GM04504 (cell line): Measurements from ENCODE around the gene PTPRG.
A peak's percentile ranks its signal among the peaks of the same experiment; 100 is the strongest.

ENCODE experiments used
- DNase-seq: peaks from one replicate; pipeline ENCODE4 v3.0.0-alpha.2; 2012; ENCODE audit warnings: low read depth

PTPRG gene

GRCh38 chr3:62237286-62237948 is 676.0 kb downstream of the PTPRG start:
- DNase-seq = no peak

DNA sequence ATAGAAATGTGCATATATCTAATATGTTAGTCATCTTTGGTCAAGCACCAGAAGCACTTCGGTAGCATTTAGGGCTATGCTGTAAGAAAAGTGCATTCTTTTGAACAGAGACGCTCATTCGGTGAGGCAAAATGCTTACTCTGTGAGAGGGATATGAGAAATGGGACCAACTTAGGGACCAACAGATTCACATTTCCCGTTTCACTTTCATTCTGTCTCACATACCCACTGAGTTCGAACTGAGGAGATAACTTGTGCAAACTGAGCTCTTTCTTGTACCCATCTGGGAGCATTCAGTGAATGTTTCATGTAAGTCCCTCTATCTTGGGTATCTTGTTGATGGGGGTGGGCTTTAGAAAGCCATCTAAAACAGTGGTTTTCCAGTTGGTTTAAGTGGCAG is 676.6 kb downstream of the PTPRG start:
- DNase-seq = no peak

DNA sequence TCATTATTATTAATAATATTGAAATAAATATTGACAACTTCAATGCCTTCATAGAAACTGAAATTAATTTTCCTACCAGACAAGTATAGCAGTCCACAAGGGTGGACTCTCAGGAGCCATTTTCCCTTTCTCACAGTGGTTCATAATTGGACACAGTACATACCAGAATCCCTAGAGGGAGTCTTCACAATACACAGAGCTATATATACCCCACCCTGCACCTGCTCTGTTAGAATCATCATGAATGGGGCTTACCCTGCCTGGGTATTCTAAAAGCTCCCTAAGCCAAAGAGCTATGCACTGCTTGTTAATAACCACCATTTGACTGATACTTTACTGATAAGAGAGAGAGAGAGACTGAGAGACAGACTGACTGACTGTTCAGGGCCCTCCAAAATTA is 677.1 kb downstream of the PTPRG start:
- DNase-seq = no peak

GRCh38 chr3:62241279-62241678 is 679.9 kb downstream of the PTPRG start:
- DNase-seq = no peak

DNA sequence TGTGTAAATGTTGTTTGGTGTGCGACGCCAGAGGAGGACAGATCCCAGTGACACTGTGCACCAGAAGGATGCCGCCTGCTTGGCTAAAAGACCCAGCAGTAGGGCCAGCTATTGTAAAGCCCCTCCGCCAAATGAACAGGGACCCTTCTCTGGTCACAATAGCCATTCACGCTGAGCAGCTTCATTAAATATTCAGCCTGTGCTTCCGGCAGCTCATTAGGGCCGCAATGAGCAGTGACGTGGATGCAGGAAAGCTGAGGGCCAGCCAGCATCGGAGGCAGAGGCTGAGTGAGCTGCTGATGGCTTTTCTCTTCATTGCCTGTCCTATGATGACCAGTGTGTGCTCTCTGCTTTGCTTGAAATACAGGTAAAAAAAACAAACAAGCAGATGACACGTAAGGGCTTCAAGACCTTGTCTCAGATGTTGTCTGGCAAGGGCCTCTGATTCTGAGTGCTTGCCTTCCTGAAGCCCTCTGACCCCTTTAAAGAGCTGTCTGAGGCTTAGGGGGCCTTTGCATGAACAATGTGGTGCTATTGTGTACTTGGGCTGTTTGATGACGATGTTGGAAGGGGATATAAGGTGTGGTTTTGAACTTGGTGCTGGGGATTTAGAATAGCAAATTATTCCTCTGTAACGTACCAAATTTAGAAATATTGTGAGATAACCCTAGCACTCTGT is 681.6 kb downstream of the PTPRG start:
- no peak for DNase-seq

DNA sequence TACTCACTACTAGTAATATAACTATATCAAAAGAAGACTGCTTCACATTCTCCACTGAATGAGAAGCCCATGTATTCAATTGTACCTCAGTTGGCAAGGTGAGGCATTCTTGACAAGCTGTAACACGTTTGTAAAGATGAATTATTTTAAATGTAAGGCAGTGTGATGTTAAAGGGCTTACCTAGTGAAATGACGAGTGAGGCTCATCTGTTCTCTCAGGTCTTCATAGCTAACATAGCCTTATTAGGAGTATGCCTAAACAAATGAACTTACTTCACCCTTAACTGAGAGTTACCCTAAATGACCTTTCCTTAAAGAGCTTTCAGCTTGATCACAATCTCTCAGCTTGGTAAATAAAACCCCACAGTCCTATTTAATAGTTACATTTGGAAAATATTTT is 684.7 kb downstream of the PTPRG start:
- no peak for DNase-seq

DNA sequence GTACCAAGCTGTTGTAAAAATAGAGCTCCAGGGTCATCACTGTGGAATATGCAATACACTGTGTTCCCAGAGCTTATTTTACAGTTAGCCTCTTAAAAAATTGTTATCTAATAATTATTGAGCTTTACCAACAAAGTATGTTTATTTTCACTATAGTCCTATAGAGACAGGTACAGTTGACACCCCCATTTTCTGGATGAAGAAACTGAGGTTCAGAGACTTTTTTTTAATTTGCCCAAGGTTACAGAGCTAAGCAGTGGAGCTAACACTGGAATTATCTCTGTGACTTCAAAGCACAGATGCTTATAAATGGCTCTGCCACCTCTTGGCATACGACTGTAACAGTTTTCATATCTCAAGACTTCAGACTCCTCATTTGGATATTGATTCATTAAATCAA is 685.6 kb downstream of the PTPRG start:
- no peak for DNase-seq

DNA sequence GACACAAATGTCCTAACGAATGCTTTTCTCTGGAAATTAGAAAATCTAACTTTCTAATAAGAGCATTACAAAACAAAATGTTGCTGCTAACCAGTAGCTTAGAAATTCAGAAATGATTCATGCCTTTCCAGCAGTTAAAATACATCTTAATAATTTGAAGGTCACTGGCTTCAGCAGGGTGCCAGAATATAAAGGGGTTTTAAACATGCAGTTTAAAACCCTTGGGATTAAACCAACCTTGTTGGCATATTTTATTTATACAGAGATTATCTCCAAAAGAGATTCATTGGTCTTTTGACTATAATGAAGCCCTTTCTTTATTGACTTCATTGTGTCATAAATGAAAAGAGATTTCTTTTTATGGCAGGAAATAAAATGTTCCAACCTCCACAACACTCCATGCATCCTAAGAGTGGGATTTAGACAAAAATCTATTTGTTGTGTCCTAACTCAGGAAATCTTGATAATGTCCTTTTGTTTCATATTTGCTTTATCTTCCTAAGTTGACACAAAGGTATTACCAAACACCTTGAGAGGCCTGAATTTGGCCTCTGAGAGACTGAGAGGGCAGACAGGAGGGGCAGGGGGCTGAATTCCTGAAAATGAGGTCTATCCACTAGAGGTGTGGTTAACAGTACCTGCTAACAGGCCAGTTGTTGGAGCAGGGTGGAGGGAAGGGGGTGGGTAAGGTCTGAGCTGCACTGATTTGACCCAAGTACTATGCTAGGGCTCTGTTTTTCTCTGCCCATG is 687.5 kb downstream of the PTPRG start:
- DNase-seq = no peak

DNA sequence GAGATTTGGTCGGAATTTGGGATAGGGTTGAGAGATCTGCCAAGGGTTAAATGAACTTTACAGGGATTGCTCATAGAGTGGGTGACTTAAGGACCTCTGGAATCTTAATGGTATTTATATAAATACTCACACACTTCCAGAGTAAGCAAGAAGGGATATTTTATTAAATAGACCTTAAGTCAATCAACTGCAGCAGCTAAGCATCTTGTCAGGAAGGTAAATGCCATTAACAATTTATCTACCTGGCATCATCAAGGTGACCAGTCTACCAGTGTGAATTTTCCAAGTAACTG is 688.1 kb downstream of the PTPRG start:
- no peak for DNase-seq

DNA sequence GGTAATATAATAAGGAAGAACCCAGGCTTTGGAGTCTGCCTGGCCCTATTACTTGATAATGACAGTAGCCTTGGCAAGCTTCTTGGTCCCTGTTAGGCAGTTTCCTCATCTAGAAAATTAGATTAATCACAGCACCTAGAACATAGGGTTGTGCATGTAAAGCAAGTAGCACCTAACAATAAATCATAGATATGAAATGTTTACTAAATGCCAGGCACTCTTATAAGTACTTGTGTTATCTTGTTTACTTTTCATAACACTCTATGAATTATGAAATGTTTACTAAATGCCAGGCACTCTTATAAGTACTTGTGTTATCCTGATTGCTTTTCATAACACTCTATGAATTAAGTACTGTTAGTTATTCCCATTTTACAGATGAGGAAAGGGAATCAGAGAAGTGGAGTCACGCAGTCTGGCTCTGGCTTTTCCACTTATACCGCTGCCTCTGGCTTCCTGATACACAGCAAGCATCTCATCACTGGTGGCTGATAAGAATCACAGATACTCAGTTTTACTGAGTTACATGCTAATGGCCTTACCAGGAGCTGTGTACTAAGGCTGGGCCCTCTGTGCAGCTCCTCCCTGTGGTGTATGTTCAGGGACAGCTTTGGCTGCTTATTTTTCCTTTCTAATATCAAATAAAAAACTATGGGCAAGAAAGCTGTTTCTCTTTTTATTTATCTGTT is 688.6 kb downstream of the PTPRG start:
- no peak for DNase-seq

GRCh38 chr3:62252438-62253157 is 691.2 kb downstream of the PTPRG start:
- DNase-seq = peak; percentile 3

DNA sequence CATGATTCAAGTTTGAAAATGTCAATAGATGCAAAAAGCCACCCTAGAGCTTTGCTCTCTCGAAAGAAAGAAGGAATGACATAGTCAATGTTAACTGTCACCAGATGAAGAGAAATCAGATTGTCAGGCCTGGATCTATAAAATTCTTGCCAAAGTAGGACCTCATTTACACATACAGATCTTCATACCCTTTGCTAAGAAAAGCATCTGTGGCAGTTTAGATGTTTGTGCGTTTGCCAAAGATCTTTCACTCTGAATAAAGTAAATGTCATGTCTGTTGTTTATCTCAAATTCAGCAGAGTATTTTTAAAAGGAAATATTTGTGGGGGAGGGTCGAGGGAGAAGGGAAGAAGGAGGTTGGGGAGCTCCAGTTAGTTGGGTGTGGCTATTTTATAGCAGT is 692.6 kb downstream of the PTPRG start:
- DNase-seq = no peak

DNA sequence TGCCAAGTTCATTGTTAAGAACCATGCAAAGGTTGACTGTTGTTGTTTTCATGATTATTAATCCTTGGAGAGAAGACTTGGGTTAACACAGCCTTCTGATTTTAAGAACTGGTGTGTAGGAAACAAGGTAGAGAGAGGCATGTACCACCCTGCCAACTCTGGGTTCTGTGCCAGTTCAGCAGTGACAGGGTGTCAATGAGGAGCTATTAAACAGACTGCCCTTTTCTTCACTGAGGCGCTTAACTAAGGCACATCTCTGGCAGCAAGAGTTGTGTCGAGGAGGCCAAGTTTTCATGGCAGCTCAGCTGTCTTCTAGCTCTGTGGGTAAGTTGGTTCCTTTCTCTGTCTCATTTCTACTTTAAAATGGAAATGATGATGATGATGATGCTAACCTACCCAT is 694.4 kb downstream of the PTPRG start:
- no peak for DNase-seq

GRCh38 chr3:62259924-62260323 is 698.6 kb downstream of the PTPRG start:
- DNase-seq = no peak

DNA sequence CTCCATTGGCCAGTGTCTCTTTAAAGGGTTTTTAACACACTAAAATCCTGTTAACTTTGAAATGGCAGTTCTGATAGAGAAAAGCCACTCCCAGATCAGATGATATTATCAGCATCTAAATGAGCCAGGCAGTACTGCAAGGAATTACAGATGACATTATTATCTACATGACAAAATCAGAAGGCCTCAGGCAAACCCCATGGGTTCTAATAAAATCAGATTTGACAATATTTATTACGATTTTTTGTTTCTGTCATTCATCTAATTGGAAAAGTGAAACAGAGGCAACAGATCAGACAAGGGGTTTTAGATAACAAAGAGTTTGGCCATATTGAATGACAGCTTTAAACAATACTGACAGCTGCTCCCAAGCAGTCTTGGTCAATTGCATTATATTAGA is 699.3 kb downstream of the PTPRG start:
- DNase-seq = no peak

- DNase-seq = no peak
Observed at GRCh38 chr3:62261121-62261520, 699.8 kb downstream of the PTPRG start.

- DNase-seq = no peak
Observed at GRCh38 chr3:62261736-62262135, 700.4 kb downstream of the PTPRG start.

DNA sequence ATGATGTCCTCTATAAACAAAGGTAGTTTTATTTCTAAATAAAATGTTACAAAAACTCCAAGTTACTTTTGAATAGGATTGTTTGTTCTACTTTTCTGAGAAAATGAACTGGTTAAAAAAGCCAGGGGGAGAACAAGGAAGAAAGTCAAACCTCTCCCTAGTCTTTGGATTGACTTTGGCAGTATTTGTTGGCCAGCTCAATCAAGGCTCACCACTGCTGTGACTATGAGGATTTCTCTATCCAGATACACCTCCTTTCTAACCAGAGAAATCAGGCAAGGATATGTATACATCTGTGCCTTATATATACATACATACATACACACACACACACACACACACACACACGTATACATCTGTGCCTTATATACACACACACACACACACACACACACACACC is 704.2 kb downstream of the PTPRG start:
- no peak for DNase-seq

- DNase-seq = no peak
Observed at GRCh38 chr3:62266668-62267283, 705.4 kb downstream of the PTPRG start.

DNA sequence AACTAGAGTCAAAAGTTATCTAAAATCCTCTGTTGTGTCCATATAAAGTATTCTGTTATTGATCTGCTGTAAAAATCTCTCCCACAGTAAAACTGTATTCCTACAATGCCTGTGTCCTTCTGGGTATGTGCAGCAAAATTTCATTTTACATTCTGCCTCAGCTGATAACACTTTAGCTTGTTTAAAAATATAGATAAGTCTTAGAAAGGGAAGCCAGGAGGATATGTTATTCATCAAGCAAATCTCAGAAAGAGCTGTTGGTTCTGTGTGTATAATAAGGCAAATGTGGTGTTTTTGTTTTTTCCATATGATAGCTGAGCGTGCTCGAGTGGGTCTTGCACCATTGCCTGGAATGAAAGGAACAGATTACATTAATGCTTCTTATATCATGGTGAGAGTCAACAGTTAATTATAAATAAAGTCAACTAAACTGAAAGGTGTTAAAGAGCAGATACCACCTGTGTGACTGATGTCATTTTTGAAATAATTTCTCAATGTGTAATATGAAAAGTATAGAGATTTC is 715.3 kb downstream of the PTPRG start:
- DNase-seq = no peak

DNA sequence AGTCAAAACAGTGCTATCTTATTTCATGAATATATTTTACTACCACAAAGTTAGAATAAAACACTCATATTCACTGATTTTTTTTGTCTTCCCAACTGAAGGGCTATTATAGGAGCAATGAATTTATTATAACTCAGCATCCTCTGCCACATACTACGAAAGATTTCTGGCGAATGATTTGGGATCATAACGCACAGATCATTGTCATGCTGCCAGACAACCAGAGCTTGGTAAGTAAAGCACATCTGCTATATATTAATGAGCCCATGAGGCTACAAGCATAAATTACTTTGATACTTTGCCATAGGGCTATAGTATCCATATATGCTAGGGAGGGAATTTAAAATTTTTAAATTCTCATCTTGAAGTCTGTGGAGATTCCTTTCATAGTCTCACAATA is 716.1 kb downstream of the PTPRG start:
- DNase-seq = no peak

DNA sequence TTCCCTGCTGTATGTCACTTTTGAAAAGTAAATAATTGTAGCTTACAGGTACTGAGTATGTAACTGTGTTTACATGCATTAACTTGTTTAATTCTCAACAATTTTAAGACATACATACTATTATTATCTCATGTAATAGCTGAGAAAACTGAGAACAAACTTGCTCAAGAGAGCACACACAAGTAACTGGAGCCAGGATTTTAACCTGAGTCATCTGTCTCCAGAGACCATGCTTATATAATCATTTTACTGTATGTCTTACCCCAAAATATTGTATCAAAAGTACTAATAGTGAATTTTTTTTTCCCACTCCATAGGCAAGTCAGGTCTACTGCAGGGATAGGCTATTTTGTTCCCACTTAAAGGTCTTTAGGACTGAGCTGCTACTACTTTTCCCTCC is 716.6 kb downstream of the PTPRG start:
- no peak for DNase-seq
